Hepatocyte (in vitro differentiated cells): ENCODE measurements around the gene PTPRM. TPM values are rescaled to one million over a fixed set of nuclear protein-coding genes. Genes with fewer than 3 reads are reported as not detected.

Source experiments
- DNase-seq: peaks from one replicate; pipeline ENCODE4 v3.0.0-alpha.2; 2016; ENCODE audit warnings: low spot score
- H2AFZ ChIP-seq: fragments of 200-600 bp; sonication (generic); 2 replicates; pipeline ENCODE4 v1.6.0; 2016; ENCODE audit warnings: antibody characterized with exemption, mild to moderate bottlenecking
- H3K27ac ChIP-seq: fragments of 200-600 bp; sonication (generic); 2 replicates; pipeline ENCODE4 v1.5.1; 2016; ENCODE audit warnings: mild to moderate bottlenecking
- H3K27me3 ChIP-seq: fragments of 200-600 bp; sonication (generic); 2 replicates; pipeline ENCODE4 v1.6.1; 2016
- H3K36me3 ChIP-seq: fragments of 200-600 bp; sonication (generic); replicated peaks from 2 replicates; pipeline ENCODE4 v1.5.1; 2016; ENCODE audit warnings: low read depth; ENCODE audit not compliant: insufficient read depth
- H3K4me1 ChIP-seq: fragments of 200-600 bp; sonication (generic); 2 replicates; pipeline ENCODE4 v1.5.1; 2016; ENCODE audit warnings: mild to moderate bottlenecking, moderate library complexity; ENCODE audit not compliant: insufficient read depth
- H3K4me2 ChIP-seq: fragments of 200-600 bp; sonication (generic); 2 replicates; pipeline ENCODE4 v1.6.0; 2016
- H3K4me3 ChIP-seq: fragments of 200-600 bp; sonication (generic); 2 replicates; pipeline ENCODE4 v1.5.1; 2016; ENCODE audit warnings: mild to moderate bottlenecking
- H3K79me2 ChIP-seq: fragments of 200-600 bp; sonication (generic); 2 replicates; pipeline ENCODE4 v1.6.0; 2017; ENCODE audit warnings: mild to moderate bottlenecking
- H3K9me2 ChIP-seq: fragments of 200-600 bp; sonication (generic); replicated peaks from 2 replicates; pipeline ENCODE4 v1.6.0; 2017; ENCODE audit warnings: mild to moderate bottlenecking; ENCODE audit not compliant: insufficient read depth
- H3K9me3 ChIP-seq: fragments of 200-600 bp; sonication (generic); 2 replicates; pipeline ENCODE4 v1.5.1; 2016; ENCODE audit warnings: low read depth, mild to moderate bottlenecking
- H4K20me1 ChIP-seq: fragments of 200-600 bp; sonication (generic); 2 replicates; pipeline ENCODE4 v1.6.0; 2016; ENCODE audit warnings: mild to moderate bottlenecking; ENCODE audit not compliant: insufficient read depth, poor library complexity, severe bottlenecking
- CTCF ChIP-seq: fragments of 200-600 bp; sonication (generic); IDR thresholded peaks from 2 replicates; pipeline ENCODE4 v1.5.1; 2016; ENCODE audit warnings: antibody characterized with exemption, mild to moderate bottlenecking; ENCODE audit not compliant: poor library complexity
- EZH2 ChIP-seq: fragments of 200-600 bp; sonication (generic); IDR thresholded peaks from 2 replicates; pipeline ENCODE4 v1.6.1; 2016; ENCODE audit warnings: antibody characterized with exemption, mild to moderate bottlenecking, borderline replicate concordance
- EZH2phosphoT487 ChIP-seq: fragments of 200-600 bp; sonication (generic); IDR thresholded peaks from one replicate; pipeline ENCODE4 v1.6.1; 2018; ENCODE audit warnings: antibody characterized with exemption, mild to moderate bottlenecking, low read depth, moderate library complexity; ENCODE audit not compliant: unreplicated experiment, severe bottlenecking
- WGBS: methylation state at CpG from one replicate; pipeline ENCODE4 v1.1.6; 2016; ENCODE audit warnings: low lambda C conversion rate; ENCODE audit errors: missing lambda C conversion rate; 5-methylcytosine and 5-hydroxymethylcytosine counted together
- polyA plus RNA-seq: library from polyadenylated mRNA; unstranded; fragments of >200 nt; fragmentation: Nextera tagmentation; extraction: Ambion mirVana; gene quantifications from 2 replicates; pipeline ENCODE4 v1.2.1, GENCODE V29; 2016
- total RNA-seq: library from RNA; depleted of rRNA; stranded (reverse); fragments of >200 nt; gene quantifications from 2 replicates; pipeline ENCODE4 v1.2.3, GENCODE V29; 2014

The PTPRM gene
- total and polyA plus RNA-seq, 2 experiments from 2014 or later, result 26.1 to 47.4 TPM

GRCh38 chr18:8341481-8342230 is 774.5 kb downstream of the PTPRM start:
- no peaks in the 10 kb centered on the region for H3K9me2 ChIP-seq
- peaks cover 12% of the 10 kb centered on the region for H3K4me1 ChIP-seq
- 29% methylated on average over 6 of the region's 6 CpGs for WGBS
- no peaks in the 10 kb centered on the region for H3K27me3 ChIP-seq
- H3K9me3 ChIP-seq, result no peaks in the 10 kb centered on the region
- peak overlapping the region; percentile 92 for H3K27ac ChIP-seq
- H3K36me3 ChIP-seq, result no peaks in the 10 kb centered on the region
- peak; percentile 72 for DNase-seq
- H3K79me2 ChIP-seq, result no peaks in the 10 kb centered on the region
- no peaks in the 10 kb centered on the region for H4K20me1 ChIP-seq
- H3K4me2 ChIP-seq, result peak overlapping the region; percentile 24
- no peak overlapping the region for H3K4me3 ChIP-seq
- TF ChIP-seq EZH2phosphoT487, result peak; percentile 42
- no peak for TF ChIP-seq CTCF
- no peak overlapping the region for H2AFZ ChIP-seq

- DNase-seq, result no peak
- no peaks in the 10 kb centered on the region for H3K27me3 ChIP-seq
- H3K9me2 ChIP-seq, result no peaks in the 10 kb centered on the region
- 88% methylated on average over 17 of the region's 17 CpGs for WGBS
- H3K4me1 ChIP-seq, result no peaks in the 10 kb centered on the region
- H3K4me2 ChIP-seq, result no peak overlapping the region
- H3K79me2 ChIP-seq, result no peaks in the 10 kb centered on the region
- no peaks in the 10 kb centered on the region for H3K9me3 ChIP-seq
- TF ChIP-seq EZH2phosphoT487 (no peak), CTCF (no peak), EZH2 (no peak)
- no peak overlapping the region for H3K4me3 ChIP-seq
- no peaks in the 10 kb centered on the region for H4K20me1 ChIP-seq
- no peak overlapping the region for H2AFZ ChIP-seq
- H3K36me3 ChIP-seq, result no peaks in the 10 kb centered on the region
- H3K27ac ChIP-seq, result no peak overlapping the region
Observed at GRCh38 chr18:8348051-8348720, 781.1 kb downstream of the PTPRM start.

GRCh38 chr18:8349608-8350323 is 782.6 kb downstream of the PTPRM start:
- Histone ChIP-seq H3K4me2 (no peak overlapping the region), H4K20me1 (no peaks in the 10 kb centered on the region), H3K9me2 (no peaks in the 10 kb centered on the region), H3K4me1 (peaks cover 4% of the 10 kb centered on the region), H3K27ac (no peak overlapping the region), H3K27me3 (no peaks in the 10 kb centered on the region), H3K36me3 (no peaks in the 10 kb centered on the region), H3K4me3 (no peak overlapping the region), H3K79me2 (no peaks in the 10 kb centered on the region), H3K9me3 (no peaks in the 10 kb centered on the region), H2AFZ (no peak overlapping the region)
- no peak for DNase-seq
- 98% methylated on average over 3 of the region's 3 CpGs for WGBS
- TF ChIP-seq EZH2phosphoT487 (no peak), CTCF (no peak), EZH2 (no peak)
